ENCODE results near the gene DBP. TPM values are rescaled to one million over a fixed set of nuclear protein-coding genes. Genes with fewer than 3 reads are reported as not detected.
A peak's percentile ranks its signal among the peaks of the same experiment; 100 is the strongest.

The DBP gene
- total RNA-seq, 2 experiments from 2014 or later, result 8.3 to 12.4 TPM

- Mint-ChIP-seq H3K4me3 (no peak overlapping the region), H3K27ac (no peak overlapping the region), H3K9me3 (ENCODE audit: low read depth) (no peaks in the 10 kb centered on the region), H3K27me3 (no peaks in the 10 kb centered on the region), H3K36me3 (ENCODE audit: low read depth) (peaks cover 30% of the 10 kb centered on the region), H3K4me1 (peaks cover 34% of the 10 kb centered on the region)
- DNase-seq (peak; percentile 56), ATAC-seq (no peak)
- POLR2A ChIA-PET, result interaction anchor here (1.2 to 3.0 kb wide), 2 partner anchors 8 to 10 kb away, joined by 3 to 7 read pairs; partner anchors contain the start of genes RPL18 and SPHK2
- intact Hi-C loops (cut with DNase I, micrococcal nuclease), result no loop called here
- CTCF ChIA-PET, result no interaction called here
Observed at GRCh38 chr19:48627201-48627864, 9.8 kb downstream of the DBP start.

GRCh38 chr19:48625891-48626327, 11.3 kb downstream of the DBP start:
- H3K9me3 Mint-ChIP-seq (ENCODE audit: low read depth), result no peaks in the 10 kb centered on the region
- no peaks in the 10 kb centered on the region for H3K27me3 Mint-ChIP-seq
- intact Hi-C loops (cut with DNase I, micrococcal nuclease), result no loop called here
- peaks cover 38% of the 10 kb centered on the region for H3K36me3 Mint-ChIP-seq (ENCODE audit: low read depth)
- ChIA-PET CTCF (interaction anchor here (0.6 kb wide), 1 partner anchor 198 kb away, joined by 5 read pairs; no protein-coding TSS in a partner anchor), POLR2A (no interaction called here)
- ATAC-seq (no peak), DNase-seq (no peak)
- peaks cover 39% of the 10 kb centered on the region for H3K4me1 Mint-ChIP-seq
- no peak overlapping the region for H3K4me3 Mint-ChIP-seq
- H3K27ac Mint-ChIP-seq, result no peak overlapping the region

- ATAC-seq, result no peak
- ChIA-PET POLR2A (no interaction called here), CTCF (interaction anchor here (1.6 kb wide), 1 partner anchor 16 kb away, joined by 4 read pairs; no protein-coding TSS in a partner anchor)
- Mint-ChIP-seq H3K36me3 (ENCODE audit: low read depth) (peaks cover 41% of the 10 kb centered on the region), H3K4me3 (peak overlapping the region; percentile 73), H3K27ac (peak overlapping the region; percentile 74), H3K9me3 (ENCODE audit: low read depth) (no peaks in the 10 kb centered on the region), H3K27me3 (no peaks in the 10 kb centered on the region), H3K4me1 (peaks cover 38% of the 10 kb centered on the region)
- intact Hi-C loops (cut with DNase I, micrococcal nuclease), result loop anchor here in 1 of 2 experiments (1.0 kb wide), 2 partner anchors 9 to 89 kb away; no protein-coding TSS in a partner anchor
- DNase-seq, result no peak
Observed at GRCh38 chr19:48624791-48625723, 12.1 kb downstream of the DBP start.

GRCh38 chr19:48624067-48624594, 13.0 kb downstream of the DBP start:
- ChIA-PET POLR2A (interaction anchor here (0.6 to 1.5 kb wide), 3 partner anchors 8 to 10 kb away, joined by 5 to 7 read pairs (median 6); partner anchors contain the start of gene FAM83E), CTCF (interaction anchor here (0.6 to 1.6 kb wide), 3 partner anchors 10 to 215 kb away, joined by 3 to 4 read pairs (median 4); no protein-coding TSS in a partner anchor)
- Mint-ChIP-seq H3K9me3 (ENCODE audit: low read depth) (no peaks in the 10 kb centered on the region), H3K27me3 (no peaks in the 10 kb centered on the region), H3K4me3 (peak overlapping the region; percentile 73), H3K36me3 (ENCODE audit: low read depth) (peaks cover 42% of the 10 kb centered on the region), H3K27ac (peak overlapping the region; percentile 99), H3K4me1 (peaks cover 45% of the 10 kb centered on the region)
- peak; percentile 99 for DNase-seq
- peak; percentile 84 for ATAC-seq
- intact Hi-C loops (cut with DNase I, micrococcal nuclease), result loop anchor here in 1 of 2 experiments (1.0 kb wide), 2 partner anchors 10 to 90 kb away; no protein-coding TSS in a partner anchor

GRCh38 chr19:48623556-48624066, 13.6 kb downstream of the DBP start:
- Mint-ChIP-seq H3K27me3 (no peaks in the 10 kb centered on the region), H3K27ac (peak overlapping the region; percentile 99), H3K9me3 (ENCODE audit: low read depth) (no peaks in the 10 kb centered on the region), H3K4me1 (peaks cover 45% of the 10 kb centered on the region), H3K4me3 (peak overlapping the region; percentile 73), H3K36me3 (ENCODE audit: low read depth) (peaks cover 43% of the 10 kb centered on the region)
- ATAC-seq (no peak), DNase-seq (no peak)
- POLR2A ChIA-PET, result interaction anchor here (1.2 to 1.5 kb wide), 2 partner anchors 10 kb away, joined by 6 to 7 read pairs; partner anchors contain the start of gene FAM83E
- intact Hi-C loops (cut with DNase I, micrococcal nuclease), result loop anchor here in 1 of 2 experiments (1.0 kb wide), 2 partner anchors 11 to 91 kb away; no protein-coding TSS in a partner anchor
- CTCF ChIA-PET, result interaction anchor here (1.2 to 1.6 kb wide), 2 partner anchors 10 to 14 kb away, joined by 4 read pairs; no protein-coding TSS in a partner anchor

- Mint-ChIP-seq H3K36me3 (ENCODE audit: low read depth) (peaks cover 66% of the 10 kb centered on the region), H3K4me3 (peak overlapping the region; percentile 94), H3K9me3 (ENCODE audit: low read depth) (no peaks in the 10 kb centered on the region), H3K27ac (peak overlapping the region; percentile 97), H3K4me1 (peaks cover 56% of the 10 kb centered on the region), H3K27me3 (no peaks in the 10 kb centered on the region)
- ChIA-PET POLR2A (interaction anchor here (1.0 to 1.3 kb wide), 9 partner anchors 9 to 256 kb away, joined by 3 to 9 read pairs (median 4); partner anchors contain the start of genes CA11, DBP, SYNGR4 and TMEM143), CTCF (interaction anchor here (0.8 to 1.9 kb wide), 4 partner anchors 11 to 374 kb away, joined by 3 to 7 read pairs (median 4); partner anchors contain the start of gene RUVBL2)
- intact Hi-C loops (cut with DNase I, micrococcal nuclease), result loop anchor here (1.0 to 2.0 kb wide), 13 partner anchors 14 to 465 kb away; partner anchors contain the start of genes CA11 (in 1 of the 2), CYTH2 (in 1 of the 2), GRWD1 (in 1 of the 2) and GYS1 (in 1 of the 2)
- no peak for DNase-seq
- no peak for ATAC-seq
Observed at GRCh38 chr19:48619692-48620585, 17.2 kb downstream of the DBP start.

- intact Hi-C loops (cut with DNase I, micrococcal nuclease), result loop anchor here (1.0 to 2.0 kb wide), 13 partner anchors 15 to 466 kb away; partner anchors contain the start of genes CA11 (in 1 of the 2), CYTH2 (in 1 of the 2), GRWD1 (in 1 of the 2) and GYS1 (in 1 of the 2)
- CTCF ChIA-PET, result interaction anchor here (0.6 to 1.9 kb wide), 6 partner anchors 10 to 375 kb away, joined by 3 to 7 read pairs (median 4); partner anchors contain the start of gene RUVBL2
- peak; percentile 97 for DNase-seq
Observed at GRCh38 chr19:48618916-48619691, 18.1 kb downstream of the DBP start, which contains the start of the genes RPL18 and SPHK2. TSS of gene RPL18 (minus strand) at chr19:48619178. CDS start at chr19:48619143, 35 bp downstream. TSS of gene SPHK2 (plus strand) at chr19:48619506. CDS start at chr19:48620515, 1,009 bp downstream.

GRCh38 chr19:48618278-48618915, 18.8 kb downstream of the DBP start:
- H3K4me1 Mint-ChIP-seq, result peaks cover 42% of the 10 kb centered on the region
- H3K27ac Mint-ChIP-seq, result peak overlapping the region; percentile 97
- DNase-seq (no peak), ATAC-seq (no peak)
- intact Hi-C loops (cut with DNase I, micrococcal nuclease), result loop anchor here in 1 of 2 experiments (2.0 kb wide), 1 partner anchor 108 kb away; the partner anchor contains the start of gene LMTK3
- CTCF ChIA-PET, result interaction anchor here (0.6 to 1.9 kb wide), 3 partner anchors 10 to 375 kb away, joined by 3 to 7 read pairs (median 4); partner anchors contain the start of gene RUVBL2
- POLR2A ChIA-PET, result interaction anchor here (1.0 to 1.3 kb wide), 11 partner anchors 10 to 255 kb away, joined by 3 to 9 read pairs (median 4); partner anchors contain the start of genes CA11, DBP, SYNGR4 and TMEM143
- H3K4me3 Mint-ChIP-seq, result peak overlapping the region; percentile 94
- peaks cover 59% of the 10 kb centered on the region for H3K36me3 Mint-ChIP-seq (ENCODE audit: low read depth)
- no peaks in the 10 kb centered on the region for H3K27me3 Mint-ChIP-seq
- H3K9me3 Mint-ChIP-seq (ENCODE audit: low read depth), result no peaks in the 10 kb centered on the region

More at GRCh38 chr19:48618916-48619691, 18.1 kb downstream of the DBP start, which contains the start of the genes RPL18 and SPHK2:
- H3K9me3 Mint-ChIP-seq (ENCODE audit: low read depth), result no peaks in the 10 kb centered on the region
- peaks cover 64% of the 10 kb centered on the region for H3K36me3 Mint-ChIP-seq (ENCODE audit: low read depth)
- H3K27me3 Mint-ChIP-seq, result no peaks in the 10 kb centered on the region
- ATAC-seq, result peak; percentile 82
- H3K27ac Mint-ChIP-seq, result peak within 1 kb of the TSS; percentile 97
- POLR2A ChIA-PET, result interaction anchor here (0.5 to 1.3 kb wide), 11 partner anchors 9 to 1229 kb away, joined by 3 to 9 read pairs (median 4); partner anchors contain the start of genes CA11, DBP, SYNGR4 and TMEM143
- H3K4me3 Mint-ChIP-seq, result peak within 1 kb of the TSS; percentile 94
- H3K4me1 Mint-ChIP-seq, result peaks cover 48% of the 10 kb centered on the region

Measured in activated CD4-positive, alpha-beta T cell treated with anti-CD3 and anti-CD28 coated beads for 36 hours (primary cell).